ENCODE measurements around the gene TRPM3.

Gene TRPM3

GRCh38 chr9:70675868-70676370 lies 445.5 kb downstream of the TRPM3 start:
- Histone ChIP-seq H3K9me3 (replicated peaks; ENCODE audit: insufficient read depth, low read length) (no peaks in the 10 kb centered on the region), H4K20me1 (ENCODE audit: insufficient read depth, low read length) (no peaks in the 10 kb centered on the region), H3K4me3 (ENCODE audit: low read length) (no peak overlapping the region), H3K9ac (ENCODE audit: low read length) (no peak overlapping the region), H3F3A (ENCODE audit: insufficient read depth, low read length) (no peaks in the 10 kb centered on the region), H3K27me3 (replicated peaks; ENCODE audit: insufficient read depth, low read length) (no peaks in the 10 kb centered on the region), H3K9me2 (replicated peaks; ENCODE audit: insufficient read depth, low read length) (no peaks in the 10 kb centered on the region), H3K36me3 (replicated peaks; ENCODE audit: insufficient read depth, low read length) (no peaks in the 10 kb centered on the region), H3K27ac (ENCODE audit: low read length) (no peak overlapping the region), H2AFZ (ENCODE audit: low read length) (no peak overlapping the region), H3K79me2 (ENCODE audit: low read length) (no peaks in the 10 kb centered on the region), H3K4me1 (ENCODE audit: low read length) (no peaks in the 10 kb centered on the region), H3K4me2 (ENCODE audit: low read depth, low read length) (no peak overlapping the region)
- TF ChIP-seq EZH2phosphoT487 (IDR thresholded peaks at IDR 0.05; ENCODE audit: low read length) (no peak), EZH2 (optimal IDR thresholded peaks at IDR 0.05; ENCODE audit: low read depth, low read length) (no peak), CTCF (IDR thresholded peaks at IDR 0.05; ENCODE audit: low read length) (no peak)
- no peak for DNase-seq

GRCh38 chr9:70673844-70674243 lies 447.6 kb downstream of the TRPM3 start:
- Histone ChIP-seq H3K9me2 (replicated peaks; ENCODE audit: insufficient read depth, low read length) (no peaks in the 10 kb centered on the region), H3K27me3 (replicated peaks; ENCODE audit: insufficient read depth, low read length) (no peaks in the 10 kb centered on the region), H3K9ac (ENCODE audit: low read length) (no peak overlapping the region), H3F3A (ENCODE audit: insufficient read depth, low read length) (no peaks in the 10 kb centered on the region), H2AFZ (ENCODE audit: low read length) (no peak overlapping the region), H4K20me1 (ENCODE audit: insufficient read depth, low read length) (no peaks in the 10 kb centered on the region), H3K79me2 (ENCODE audit: low read length) (no peaks in the 10 kb centered on the region), H3K4me3 (ENCODE audit: low read length) (no peak overlapping the region), H3K36me3 (replicated peaks; ENCODE audit: insufficient read depth, low read length) (no peaks in the 10 kb centered on the region), H3K9me3 (replicated peaks; ENCODE audit: insufficient read depth, low read length) (no peaks in the 10 kb centered on the region), H3K4me2 (ENCODE audit: low read depth, low read length) (no peak overlapping the region), H3K27ac (ENCODE audit: low read length) (no peak overlapping the region), H3K4me1 (ENCODE audit: low read length) (no peaks in the 10 kb centered on the region)
- TF ChIP-seq EZH2phosphoT487 (IDR thresholded peaks at IDR 0.05; ENCODE audit: low read length) (no peak), EZH2 (optimal IDR thresholded peaks at IDR 0.05; ENCODE audit: low read depth, low read length) (no peak), CTCF (IDR thresholded peaks at IDR 0.05; ENCODE audit: low read length) (no peak)
- no peak for DNase-seq

- H3K9me3 ChIP-seq (replicated peaks; ENCODE audit: insufficient read depth, low read length): no peaks in the 10 kb centered on the region
- no peaks in the 10 kb centered on the region for H4K20me1 ChIP-seq (ENCODE audit: insufficient read depth, low read length)
- no peak for DNase-seq
- H3K4me3 ChIP-seq (ENCODE audit: low read length): no peak overlapping the region
- H3K4me2 ChIP-seq (ENCODE audit: low read depth, low read length): no peak overlapping the region
- H3K27me3 ChIP-seq (replicated peaks; ENCODE audit: insufficient read depth, low read length): no peaks in the 10 kb centered on the region
- no peak overlapping the region for H3K27ac ChIP-seq (ENCODE audit: low read length)
- H3F3A ChIP-seq (ENCODE audit: insufficient read depth, low read length): no peaks in the 10 kb centered on the region
- no peaks in the 10 kb centered on the region for H3K4me1 ChIP-seq (ENCODE audit: low read length)
- no peaks in the 10 kb centered on the region for H3K79me2 ChIP-seq (ENCODE audit: low read length)
- no peak overlapping the region for H3K9ac ChIP-seq (ENCODE audit: low read length)
- no peak overlapping the region for H2AFZ ChIP-seq (ENCODE audit: low read length)
- TF ChIP-seq EZH2 (optimal IDR thresholded peaks at IDR 0.05; ENCODE audit: low read depth, low read length) (no peak), EZH2phosphoT487 (IDR thresholded peaks at IDR 0.05; ENCODE audit: low read length) (no peak), CTCF (IDR thresholded peaks at IDR 0.05; ENCODE audit: low read length) (no peak)
- H3K36me3 ChIP-seq (replicated peaks; ENCODE audit: insufficient read depth, low read length): no peaks in the 10 kb centered on the region
- no peaks in the 10 kb centered on the region for H3K9me2 ChIP-seq (replicated peaks; ENCODE audit: insufficient read depth, low read length)
These were observed 449.2 kb downstream of the TRPM3 start for GRCh38 chr9:70672161-70672649.
